Peyer's patch (tissue), 4 donors: ENCODE results near the gene TAAR6. TPM values are rescaled to one million over a fixed set of nuclear protein-coding genes. Genes with fewer than 3 reads are reported as not detected.
A peak's percentile ranks its signal among the peaks of the same experiment; 100 is the strongest.
"Not testable (repeated sequence)": the region's sequence is repeated elsewhere in the genome, so short reads cannot be mapped to it uniquely, and the experiment has no call there.

Source experiments
- DNase-seq, 3 donors: peaks; one replicate each; pipeline ENCODE4 v3.0.0-alpha.2; 2017 to 2019
- H3K27ac ChIP-seq, 4 donors: fragments of 200-600 bp; sonication (generic); one replicate each; pipeline ENCODE4 v1.5.1; 2016 to 2019
- H3K27me3 ChIP-seq, 2 donors: fragments of 200-600 bp; sonication (generic); one replicate each; pipeline ENCODE4 v1.5.1; 2019
- H3K36me3 ChIP-seq, 3 donors: fragments of 200-600 bp; sonication (generic); one replicate each; pipeline ENCODE4 v1.5.1; 2016 to 2019
- H3K4me1 ChIP-seq, 4 donors: fragments of 200-600 bp; sonication (generic); one replicate each; pipeline ENCODE4 v1.5.1; 2016 to 2019
- H3K4me3 ChIP-seq, 4 donors: fragments of 200-600 bp; sonication (generic); 1 replicate in 3 of 4; 2 replicates in 1 of 4; pipeline ENCODE4 v1.5.1; 2016 to 2019; ENCODE audit warnings: mild to moderate bottlenecking in 1 of 4
- H3K9me3 ChIP-seq, 4 donors: fragments of 200-600 bp; sonication (generic); one replicate each; pipeline ENCODE4 v1.5.1; 2016 to 2019; ENCODE audit warnings: mild to moderate bottlenecking in 1 of 4
- POLR2A ChIP-seq, 2 donors: fragments of 450-650 bp; IDR thresholded peaks; one replicate each; pipeline ENCODE4 v1.5.1; 2017; ENCODE audit warnings: antibody characterized with exemption in 2 of 2, mild to moderate bottlenecking in 2 of 2, moderate library complexity in 2 of 2
- total RNA-seq, 4 donors: library from RNA; depleted of rRNA; stranded (reverse); fragments of >200 nt; gene quantifications; one replicate each; pipeline ENCODE4 v1.1.0, GENCODE V29; 2016
- TF ChIP-seq, protein P1 (sequence below), 6 experiments: fragments of 450-650 bp in 4 of 6; fragments of 200-600 bp in 2 of 6; sonication (generic) in 1 of 6; IDR thresholded peaks; one replicate each; pipeline ENCODE4 v1.5.1; 2017 to 2019; ENCODE audit warnings: antibody characterized with exemption in 6 of 6, mild to moderate bottlenecking in 3 of 6, moderate library complexity in 1 of 6

TAAR6 gene
- total RNA-seq, 4 donors from 2014 or later = not detected

DNA sequence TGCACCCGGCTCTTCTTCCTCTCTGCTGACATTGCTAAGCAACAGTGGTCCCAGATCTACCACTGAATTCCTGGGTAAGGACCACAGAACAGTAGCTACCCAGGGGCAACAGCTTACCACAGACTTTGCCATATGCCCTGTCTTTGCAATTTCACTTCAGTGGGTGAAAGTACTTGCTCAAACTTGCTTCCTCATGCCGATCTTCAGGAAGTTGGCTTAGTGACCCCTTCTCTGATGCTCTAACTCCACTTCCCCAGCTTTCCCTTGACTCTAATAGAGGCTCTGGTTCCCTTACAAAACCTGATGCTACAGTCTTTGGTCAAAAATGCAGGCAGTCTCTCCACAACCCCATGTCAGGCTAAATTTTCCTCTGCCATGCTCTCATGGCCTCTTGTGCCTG is 22.7 kb downstream of the TAAR6 start:
- DNase-seq = no peak
- Histone ChIP-seq H3K27me3 (no peaks in the 10 kb centered on the region), H3K4me1 (no peaks in the 10 kb centered on the region), H3K27ac (no peak overlapping the region), H3K4me3 (no peak overlapping the region), H3K9me3 (no peaks in the 10 kb centered on the region), H3K36me3 (no peaks in the 10 kb centered on the region)
- no peak for TF ChIP-seq POLR2A (IDR thresholded peaks at IDR 0.05)
- TF ChIP-seq, protein P1, sequence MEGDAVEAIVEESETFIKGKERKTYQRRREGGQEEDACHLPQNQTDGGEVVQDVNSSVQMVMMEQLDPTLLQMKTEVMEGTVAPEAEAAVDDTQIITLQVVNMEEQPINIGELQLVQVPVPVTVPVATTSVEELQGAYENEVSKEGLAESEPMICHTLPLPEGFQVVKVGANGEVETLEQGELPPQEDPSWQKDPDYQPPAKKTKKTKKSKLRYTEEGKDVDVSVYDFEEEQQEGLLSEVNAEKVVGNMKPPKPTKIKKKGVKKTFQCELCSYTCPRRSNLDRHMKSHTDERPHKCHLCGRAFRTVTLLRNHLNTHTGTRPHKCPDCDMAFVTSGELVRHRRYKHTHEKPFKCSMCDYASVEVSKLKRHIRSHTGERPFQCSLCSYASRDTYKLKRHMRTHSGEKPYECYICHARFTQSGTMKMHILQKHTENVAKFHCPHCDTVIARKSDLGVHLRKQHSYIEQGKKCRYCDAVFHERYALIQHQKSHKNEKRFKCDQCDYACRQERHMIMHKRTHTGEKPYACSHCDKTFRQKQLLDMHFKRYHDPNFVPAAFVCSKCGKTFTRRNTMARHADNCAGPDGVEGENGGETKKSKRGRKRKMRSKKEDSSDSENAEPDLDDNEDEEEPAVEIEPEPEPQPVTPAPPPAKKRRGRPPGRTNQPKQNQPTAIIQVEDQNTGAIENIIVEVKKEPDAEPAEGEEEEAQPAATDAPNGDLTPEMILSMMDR (IDR thresholded peaks at IDR 0.05) = no peak

DNA sequence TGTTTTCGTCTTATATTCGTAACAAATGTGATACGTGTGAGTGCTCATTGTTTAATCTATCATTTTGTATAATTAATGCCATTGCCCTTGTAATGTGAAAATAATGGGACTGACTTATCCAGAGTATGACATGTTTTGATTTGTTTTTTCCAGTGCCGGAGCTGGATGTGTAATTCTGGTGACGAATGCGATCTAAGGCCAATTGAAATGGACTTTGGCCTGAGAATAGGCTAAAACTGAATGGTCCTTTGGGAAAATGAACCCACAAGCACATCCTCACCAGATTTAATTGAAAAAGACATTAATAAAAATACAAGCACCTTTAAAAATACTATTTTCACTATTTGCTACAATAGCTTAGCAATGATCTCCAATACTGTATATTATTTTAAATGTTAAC is 26.1 kb downstream of the TAAR6 start:
- H3K4me1 ChIP-seq = no peaks in the 10 kb centered on the region
- no peak for TF ChIP-seq POLR2A (IDR thresholded peaks at IDR 0.05)
- TF ChIP-seq, protein P1 (IDR thresholded peaks at IDR 0.05) = no peak
- DNase-seq = no peak

DNA sequence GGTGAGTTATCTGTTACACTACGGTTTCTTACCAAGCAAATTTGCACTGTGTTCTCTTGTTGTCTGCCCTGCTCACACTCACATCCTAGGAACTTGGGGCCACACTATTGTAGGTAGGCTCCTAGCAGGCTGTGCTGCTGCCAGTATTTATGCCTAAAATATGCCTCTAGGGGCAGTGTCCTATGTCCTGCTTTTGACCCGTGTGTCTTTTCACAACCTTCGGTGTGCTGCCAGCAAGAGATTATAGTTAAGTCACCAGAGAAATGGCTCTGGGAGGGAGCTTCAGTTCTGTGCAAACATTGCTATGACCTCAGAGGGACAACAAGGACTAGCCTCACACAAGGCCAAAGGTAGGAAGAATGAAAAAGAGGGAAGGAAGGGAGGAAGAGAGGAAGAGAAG is 28.4 kb downstream of the TAAR6 start:
- H3K27ac ChIP-seq = no peak overlapping the region
- H3K27me3 ChIP-seq = no peaks in the 10 kb centered on the region
- H3K9me3 ChIP-seq = no peaks in the 10 kb centered on the region
- no peak overlapping the region for H3K4me3 ChIP-seq
- DNase-seq = no peak
- no peak for TF ChIP-seq POLR2A (IDR thresholded peaks at IDR 0.05)
- TF ChIP-seq, protein P1 (IDR thresholded peaks at IDR 0.05) = peak in 2 of 6 experiments; percentile 33 to 41
- no peaks in the 10 kb centered on the region for H3K36me3 ChIP-seq
- H3K4me1 ChIP-seq = no peaks in the 10 kb centered on the region

More for the DNA sequence above, 26.1 kb downstream of the TAAR6 start:
- H3K4me3 ChIP-seq = no peak overlapping the region
- no peaks in the 10 kb centered on the region for H3K27me3 ChIP-seq
- H3K36me3 ChIP-seq = no peaks in the 10 kb centered on the region
- no peak overlapping the region for H3K27ac ChIP-seq
- no peaks in the 10 kb centered on the region for H3K9me3 ChIP-seq

DNA sequence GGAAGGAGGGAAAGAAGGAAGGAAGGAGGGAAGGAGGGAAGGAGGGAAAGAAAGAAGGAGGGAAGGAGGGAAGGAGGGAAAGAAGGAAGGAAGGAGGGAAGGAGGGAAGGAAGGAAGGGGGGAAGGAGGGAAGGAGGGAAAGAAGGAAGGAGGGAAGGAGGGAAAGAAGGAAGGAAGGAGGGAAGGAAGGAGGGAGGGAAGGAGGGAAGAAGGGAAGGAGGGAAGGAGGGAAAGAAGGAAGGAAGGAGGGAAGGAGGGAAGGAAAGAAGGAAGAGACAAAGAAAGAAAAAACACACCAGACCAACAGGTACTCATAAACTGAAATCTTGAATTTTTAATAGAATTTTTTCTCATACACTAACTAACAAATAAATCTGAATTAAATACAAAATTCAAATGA is 30.8 kb downstream of the TAAR6 start:
- H3K9me3 ChIP-seq, DNase-seq, H3K4me3 ChIP-seq, H3K36me3 ChIP-seq, H3K4me1 ChIP-seq, H3K27ac ChIP-seq, H3K27me3 ChIP-seq: not testable (repeated sequence)

DNA sequence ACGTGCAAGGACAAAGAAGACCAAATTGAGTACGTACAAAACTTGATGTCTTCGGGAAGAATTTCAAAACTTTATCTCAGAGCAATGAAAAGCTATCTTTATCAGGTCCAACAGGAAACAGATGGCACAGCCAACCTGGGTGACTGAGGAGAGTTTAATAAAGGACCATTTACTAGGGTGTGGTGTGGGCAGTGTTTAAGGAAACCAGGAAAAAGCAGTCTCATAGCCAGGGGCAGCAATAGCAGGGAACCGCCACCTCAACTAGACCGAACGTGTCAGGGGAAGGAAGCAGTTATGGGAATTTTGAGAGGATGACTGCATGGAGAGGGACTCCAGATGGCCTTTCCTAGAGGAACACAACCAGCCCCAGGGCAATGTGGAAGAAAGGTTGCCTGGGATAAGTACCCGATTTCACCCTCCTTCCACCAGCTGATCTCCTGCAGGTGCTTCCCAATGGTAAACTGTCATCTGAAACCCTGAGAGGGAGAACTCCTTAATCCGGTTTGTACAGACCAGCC is 34.6 kb downstream of the TAAR6 start:
- Histone ChIP-seq H3K9me3 (no peaks in the 10 kb centered on the region), H3K27ac (no peak overlapping the region), H3K36me3 (no peaks in the 10 kb centered on the region), H3K4me1 (no peaks in the 10 kb centered on the region), H3K27me3 (no peaks in the 10 kb centered on the region), H3K4me3 (no peak overlapping the region)
- no peak for TF ChIP-seq POLR2A (IDR thresholded peaks at IDR 0.05)
- TF ChIP-seq, protein P1 (IDR thresholded peaks at IDR 0.05) = no peak
- no peak for DNase-seq

DNA sequence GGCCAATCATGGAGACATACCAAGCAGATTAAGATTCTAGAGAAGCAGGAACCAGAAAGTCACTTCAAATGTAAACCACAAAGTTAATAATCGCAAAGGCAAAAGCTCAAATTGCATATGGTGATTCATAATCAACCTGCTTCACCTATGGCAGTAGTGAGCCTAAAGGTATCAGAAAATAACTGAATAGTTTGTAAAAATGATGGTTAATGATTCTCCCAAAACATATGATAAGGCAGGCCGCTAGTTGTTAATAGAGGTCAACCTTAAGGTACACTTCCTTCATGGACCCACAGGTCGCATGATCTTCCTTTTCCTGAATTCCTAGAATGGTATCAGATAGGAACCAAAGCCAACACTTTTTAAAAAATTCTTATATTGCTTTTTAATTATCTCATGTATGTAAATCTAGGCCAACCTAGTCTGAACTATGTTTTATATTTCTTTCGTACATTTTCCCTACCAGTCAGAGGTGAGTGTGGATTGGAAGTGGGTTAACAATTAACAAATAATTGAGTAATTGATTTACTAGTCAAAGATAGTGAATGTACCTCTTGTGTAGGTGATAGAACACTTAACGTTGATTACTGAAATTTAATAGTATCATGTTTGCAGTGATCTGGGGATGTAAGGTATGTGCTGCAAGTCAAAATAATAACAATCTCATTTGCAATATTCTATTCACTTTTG is 37.6 kb downstream of the TAAR6 start:
- TF ChIP-seq POLR2A (IDR thresholded peaks at IDR 0.05) = no peak
- TF ChIP-seq, protein P1 (IDR thresholded peaks at IDR 0.05) = peak in 3 of 6 experiments; percentile 12 to 21 (median 16)
- no peaks in the 10 kb centered on the region for H3K9me3 ChIP-seq
- H3K27ac ChIP-seq = peak overlapping the region in 2 of 4 donors; percentile 23 to 30
- DNase-seq = no peak
- H3K4me3 ChIP-seq = peak overlapping the region in 1 of 4 donors; percentile 10
- no peaks in the 10 kb centered on the region for H3K27me3 ChIP-seq
- H3K4me1 ChIP-seq = no peaks in the 10 kb centered on the region
- H3K36me3 ChIP-seq = no peaks in the 10 kb centered on the region
